K562 (cell line): Measurements from ENCODE around the gene LHX3. TPM values are rescaled to one million over a fixed set of nuclear protein-coding genes. Genes with fewer than 3 reads are reported as not detected.

Source experiments
- BACH1 ChIP-seq: fragments of 200-800 bp; sonication (Bioruptor generic); IDR thresholded peaks from 2 replicates; pipeline ENCODE4 v1.6.1; 2016; ENCODE audit warnings: missing genetic modification characterization, missing compliant biosample characterization
- CC2D1A ChIP-seq: fragments of 450-650 bp; IDR thresholded peaks from 2 replicates; pipeline ENCODE4 v1.6.1; 2017; ENCODE audit warnings: mild to moderate bottlenecking
- FOS ChIP-seq: IDR thresholded peaks from 3 replicates; pipeline ENCODE4 v1.6.1; 2011; ENCODE audit not compliant: insufficient read length; ENCODE audit errors: extremely low read depth
- FOXJ2 ChIP-seq: fragments of 200-800 bp; sonication (Bioruptor generic); IDR thresholded peaks from 2 replicates; pipeline ENCODE4 v1.6.1; 2016; ENCODE audit warnings: missing genetic modification characterization, missing compliant biosample characterization
- HMGN3 ChIP-seq: IDR thresholded peaks from 2 replicates; pipeline ENCODE4 v1.6.1; 2011; ENCODE audit warnings: borderline replicate concordance, low read depth, mild to moderate bottlenecking, mixed read lengths, low read length; ENCODE audit not compliant: insufficient read length; ENCODE audit errors: extremely low read depth
- MAFF ChIP-seq: IDR thresholded peaks from 2 replicates; pipeline ENCODE4 v1.6.1; 2012; ENCODE audit warnings: low read length, improper control_type of control experiment
- MAZ ChIP-seq, 2 experiments: fragments of 450-650 bp in 1 of 2; sonication (generic) in 1 of 2; formaldehyde crosslinking; IDR thresholded peaks in 1 of 2; conservative IDR thresholded peaks in 1 of 2; 2 replicates each; pipeline versions ENCODE4 v1.4.0 to v1.5.0; 2020; ENCODE audit warnings: mild to moderate bottlenecking in 1 of 2, missing genetic modification reagents in 1 of 2
- POLR2G ChIP-seq: fragments of 200-400 bp; formaldehyde crosslinking; IDR thresholded peaks from 2 replicates; pipeline ENCODE4 v1.6.1; 2017; ENCODE audit warnings: low read depth, mild to moderate bottlenecking, antibody characterized with exemption, low read length, moderate library complexity
- PYGO2 ChIP-seq: fragments of 450-650 bp; IDR thresholded peaks from 2 replicates; pipeline ENCODE4 v1.6.1; 2016; ENCODE audit warnings: mild to moderate bottlenecking, missing genetic modification characterization, moderate library complexity, missing compliant biosample characterization
- RCOR1 ChIP-seq, 2 experiments: IDR thresholded peaks; 2 replicates each; pipeline ENCODE4 v1.6.1; 2012; ENCODE audit warnings: low read depth in 2 of 2, low read length in 2 of 2, borderline replicate concordance in 1 of 2, improper control_type of control experiment in 1 of 2
- TEAD2 ChIP-seq: fragments of 450-650 bp; IDR thresholded peaks from 2 replicates; pipeline ENCODE4 v1.6.1; 2016; ENCODE audit warnings: missing genetic modification characterization, control low read depth, missing compliant biosample characterization
- THRB ChIP-seq: fragments of 450-650 bp; formaldehyde crosslinking; conservative IDR thresholded peaks from 2 replicates; pipeline ENCODE4 v1.4.0; 2022; ENCODE audit warnings: mild to moderate bottlenecking, missing genetic modification characterization
- ZBTB17 ChIP-seq: fragments of 450-650 bp; formaldehyde crosslinking; IDR thresholded peaks from 2 replicates; pipeline ENCODE4 v1.4.0; 2020; ENCODE audit warnings: mild to moderate bottlenecking
- ZNF583 ChIP-seq: fragments of 250-450 bp; sonication (Bioruptor Pico); IDR thresholded peaks from 2 replicates; pipeline ENCODE4 v1.4.0; 2020
- ZNF668 ChIP-seq: fragments of 250-450 bp; sonication (Bioruptor Pico); IDR thresholded peaks from 2 replicates; pipeline ENCODE4 v1.8.0; 2022; ENCODE audit warnings: mild to moderate bottlenecking, inconsistent platforms
- ZNF766 ChIP-seq: fragments of 200-800 bp; sonication (Bioruptor generic); conservative IDR thresholded peaks from 2 replicates; pipeline ENCODE4 v1.6.1; 2016; ENCODE audit warnings: missing genetic modification characterization, missing compliant biosample characterization
- polyA plus RNA-seq, 8 experiments: library from polyadenylated mRNA; depleted of rRNA in 4 of 8; stranded (reverse) in 5 of 8; unstranded in 3 of 8; fragments of >200 nt; fragmentation: Nextera tagmentation in 2 of 8; fragmentation: Illumina TruSeq in 1 of 8; extraction: Ambion mirVana in 2 of 8; extraction: Trizol in 1 of 8; gene quantifications; 2 replicates each; pipeline versions ENCODE4 v1.2.1 to v1.2.3, GENCODE V29; 2011 to 2014; ENCODE audit warnings: inconsistent platforms in 1 of 8, missing spikeins in 1 of 8
- total RNA-seq, 7 experiments: library from RNA; depleted of rRNA in 6 of 7; stranded (reverse); fragments of >200 nt in 6 of 7; fragmentation: Illumina TruSeq in 2 of 7; extraction: Trizol in 2 of 7; gene quantifications; 2 replicates each; pipeline versions ENCODE4 v1.2.1 to v1.2.3, GENCODE V29; 2011 to 2021; ENCODE audit warnings: low replicate concordance in 1 of 7
- TF ChIP-seq, protein P1 (sequence below): sonication (generic); formaldehyde crosslinking; IDR thresholded peaks from 2 replicates; pipeline ENCODE4 v1.8.1; 2023; ENCODE audit warnings: mild to moderate bottlenecking, missing genetic modification reagents
- TF ChIP-seq, protein P2 (sequence below): fragments of 250-450 bp; sonication (Bioruptor Pico); IDR thresholded peaks from 2 replicates; pipeline ENCODE4 v1.4.0; 2020

Gene LHX3
- total and polyA plus RNA-seq, 9 of the 15 experiments (the other 6 are each of a cell fraction or from before 2014, with no cell fraction given): 0.09 TPM; not detected in 8

DNA sequence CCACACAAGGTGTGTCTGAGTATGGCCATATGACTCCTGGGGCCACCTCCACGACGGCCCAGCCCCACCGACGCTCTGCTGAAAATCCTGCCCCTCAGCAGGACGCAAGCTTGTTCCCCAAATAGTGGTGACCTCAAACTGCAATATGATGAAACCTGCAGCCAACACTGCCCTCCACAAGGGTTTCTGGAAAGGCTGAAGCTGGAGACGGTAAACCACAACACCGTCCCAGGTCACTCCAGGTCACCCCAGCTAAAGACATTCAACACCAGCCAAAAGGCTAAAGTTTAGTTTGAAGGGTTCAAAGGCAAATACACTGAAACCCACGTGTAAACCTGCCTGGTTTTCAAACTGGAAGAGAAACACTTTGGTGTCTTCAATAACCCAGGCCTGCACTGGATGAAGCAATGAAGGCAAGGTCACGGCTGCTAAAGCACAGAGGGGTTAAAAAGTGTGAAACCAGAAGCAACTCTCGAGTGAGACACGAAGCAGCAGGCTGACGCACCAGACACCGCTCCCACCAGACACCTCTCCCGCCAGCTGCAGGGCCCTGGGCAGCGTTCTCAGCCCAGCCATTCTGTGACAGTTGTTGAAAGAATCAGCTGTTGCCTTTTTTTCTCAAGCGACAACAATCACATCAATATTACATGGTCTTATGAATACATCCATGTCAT lies 1.8 kb upstream of the LHX3 start (continued):
- TF ChIP-seq, protein P1, sequence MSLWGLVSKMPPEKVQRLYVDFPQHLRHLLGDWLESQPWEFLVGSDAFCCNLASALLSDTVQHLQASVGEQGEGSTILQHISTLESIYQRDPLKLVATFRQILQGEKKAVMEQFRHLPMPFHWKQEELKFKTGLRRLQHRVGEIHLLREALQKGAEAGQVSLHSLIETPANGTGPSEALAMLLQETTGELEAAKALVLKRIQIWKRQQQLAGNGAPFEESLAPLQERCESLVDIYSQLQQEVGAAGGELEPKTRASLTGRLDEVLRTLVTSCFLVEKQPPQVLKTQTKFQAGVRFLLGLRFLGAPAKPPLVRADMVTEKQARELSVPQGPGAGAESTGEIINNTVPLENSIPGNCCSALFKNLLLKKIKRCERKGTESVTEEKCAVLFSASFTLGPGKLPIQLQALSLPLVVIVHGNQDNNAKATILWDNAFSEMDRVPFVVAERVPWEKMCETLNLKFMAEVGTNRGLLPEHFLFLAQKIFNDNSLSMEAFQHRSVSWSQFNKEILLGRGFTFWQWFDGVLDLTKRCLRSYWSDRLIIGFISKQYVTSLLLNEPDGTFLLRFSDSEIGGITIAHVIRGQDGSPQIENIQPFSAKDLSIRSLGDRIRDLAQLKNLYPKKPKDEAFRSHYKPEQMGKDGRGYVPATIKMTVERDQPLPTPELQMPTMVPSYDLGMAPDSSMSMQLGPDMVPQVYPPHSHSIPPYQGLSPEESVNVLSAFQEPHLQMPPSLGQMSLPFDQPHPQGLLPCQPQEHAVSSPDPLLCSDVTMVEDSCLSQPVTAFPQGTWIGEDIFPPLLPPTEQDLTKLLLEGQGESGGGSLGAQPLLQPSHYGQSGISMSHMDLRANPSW (CRISPR knock-in tag): no peak
- TF ChIP-seq THRB (CRISPR knock-in tag) (no peak), ZNF583 (CRISPR knock-in tag) (0 out of 2 replicates have a peak, but pooled peaks have one; percentile 49), ZBTB17 (no peak), MAFF (no peak), ZNF766 (peak; percentile 92), CC2D1A (no peak), FOS (no peak), HMGN3 (no peak), PYGO2 (tag) (no peak), FOXJ2 (tag) (no peak), TEAD2 (tag) (0 out of 2 replicates have a peak, but pooled peaks have one; percentile 16), ZNF668 (CRISPR knock-in tag) (no peak), MAZ (CRISPR knock-in tag; conservative IDR thresholded peaks at IDR 0.05 in 1 of 2, IDR thresholded peaks at IDR 0.05 in 1 of 2) (peak; percentile 24 to 87; a peak in 3 of 4 replicates), BACH1 (tag) (peak; percentile 80), RCOR1 (IDR thresholded peaks at IDR 0.05; ENCODE audit: borderline replicate concordance in 1 of 2, low read depth in 2 of 2, low read length in 2 of 2) (peak in 1 of 2 experiments; percentile 86; a peak in 2 of 4 replicates), POLR2G (peak; percentile 18; the same call in 1 of the 2 replicates)
- TF ChIP-seq, protein P2, sequence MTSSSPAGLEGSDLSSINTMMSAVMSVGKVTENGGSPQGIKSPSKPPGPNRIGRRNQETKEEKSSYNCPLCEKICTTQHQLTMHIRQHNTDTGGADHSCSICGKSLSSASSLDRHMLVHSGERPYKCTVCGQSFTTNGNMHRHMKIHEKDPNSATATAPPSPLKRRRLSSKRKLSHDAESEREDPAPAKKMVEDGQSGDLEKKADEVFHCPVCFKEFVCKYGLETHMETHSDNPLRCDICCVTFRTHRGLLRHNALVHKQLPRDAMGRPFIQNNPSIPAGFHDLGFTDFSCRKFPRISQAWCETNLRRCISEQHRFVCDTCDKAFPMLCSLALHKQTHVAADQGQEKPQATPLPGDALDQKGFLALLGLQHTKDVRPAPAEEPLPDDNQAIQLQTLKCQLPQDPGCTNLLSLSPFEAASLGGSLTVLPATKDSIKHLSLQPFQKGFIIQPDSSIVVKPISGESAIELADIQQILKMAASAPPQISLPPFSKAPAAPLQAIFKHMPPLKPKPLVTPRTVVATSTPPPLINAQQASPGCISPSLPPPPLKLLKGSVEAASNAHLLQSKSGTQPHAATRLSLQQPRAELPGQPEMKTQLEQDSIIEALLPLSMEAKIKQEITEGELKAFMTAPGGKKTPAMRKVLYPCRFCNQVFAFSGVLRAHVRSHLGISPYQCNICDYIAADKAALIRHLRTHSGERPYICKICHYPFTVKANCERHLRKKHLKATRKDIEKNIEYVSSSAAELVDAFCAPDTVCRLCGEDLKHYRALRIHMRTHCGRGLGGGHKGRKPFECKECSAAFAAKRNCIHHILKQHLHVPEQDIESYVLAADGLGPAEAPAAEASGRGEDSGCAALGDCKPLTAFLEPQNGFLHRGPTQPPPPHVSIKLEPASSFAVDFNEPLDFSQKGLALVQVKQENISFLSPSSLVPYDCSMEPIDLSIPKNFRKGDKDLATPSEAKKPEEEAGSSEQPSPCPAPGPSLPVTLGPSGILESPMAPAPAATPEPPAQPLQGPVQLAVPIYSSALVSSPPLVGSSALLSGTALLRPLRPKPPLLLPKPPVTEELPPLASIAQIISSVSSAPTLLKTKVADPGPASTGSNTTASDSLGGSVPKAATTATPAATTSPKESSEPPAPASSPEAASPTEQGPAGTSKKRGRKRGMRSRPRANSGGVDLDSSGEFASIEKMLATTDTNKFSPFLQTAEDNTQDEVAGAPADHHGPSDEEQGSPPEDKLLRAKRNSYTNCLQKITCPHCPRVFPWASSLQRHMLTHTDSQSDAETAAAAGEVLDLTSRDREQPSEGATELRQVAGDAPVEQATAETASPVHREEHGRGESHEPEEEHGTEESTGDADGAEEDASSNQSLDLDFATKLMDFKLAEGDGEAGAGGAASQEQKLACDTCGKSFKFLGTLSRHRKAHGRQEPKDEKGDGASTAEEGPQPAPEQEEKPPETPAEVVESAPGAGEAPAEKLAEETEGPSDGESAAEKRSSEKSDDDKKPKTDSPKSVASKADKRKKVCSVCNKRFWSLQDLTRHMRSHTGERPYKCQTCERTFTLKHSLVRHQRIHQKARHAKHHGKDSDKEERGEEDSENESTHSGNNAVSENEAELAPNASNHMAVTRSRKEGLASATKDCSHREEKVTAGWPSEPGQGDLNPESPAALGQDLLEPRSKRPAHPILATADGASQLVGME: no peak
